PC-3 (cell line): ENCODE data around the gene NPIPA8.
"Not testable (repeated sequence)": the region's sequence is repeated elsewhere in the genome, so short reads cannot be mapped to it uniquely, and the experiment has no call there.

Experiments used
- EZH2 ChIP-seq: fragments of 300-600 bp; sonication (generic); IDR thresholded peaks from one replicate; pipeline ENCODE4 v1.6.1; 2017; ENCODE audit warnings: antibody characterized with exemption, mild to moderate bottlenecking, low read length; ENCODE audit not compliant: unreplicated experiment
- EZH2phosphoT487 ChIP-seq: fragments of 300-600 bp; sonication (generic); IDR thresholded peaks from 2 replicates; pipeline ENCODE4 v1.6.1; 2018; ENCODE audit warnings: mild to moderate bottlenecking, antibody characterized with exemption, low read length, borderline replicate concordance
- TF ChIP-seq, protein P1 (sequence below): fragments of 300-600 bp; sonication (generic); conservative IDR thresholded peaks from 2 replicates; pipeline ENCODE4 v1.5.1; 2017; ENCODE audit warnings: antibody characterized with exemption, low read depth, mild to moderate bottlenecking, low read length

DNA sequence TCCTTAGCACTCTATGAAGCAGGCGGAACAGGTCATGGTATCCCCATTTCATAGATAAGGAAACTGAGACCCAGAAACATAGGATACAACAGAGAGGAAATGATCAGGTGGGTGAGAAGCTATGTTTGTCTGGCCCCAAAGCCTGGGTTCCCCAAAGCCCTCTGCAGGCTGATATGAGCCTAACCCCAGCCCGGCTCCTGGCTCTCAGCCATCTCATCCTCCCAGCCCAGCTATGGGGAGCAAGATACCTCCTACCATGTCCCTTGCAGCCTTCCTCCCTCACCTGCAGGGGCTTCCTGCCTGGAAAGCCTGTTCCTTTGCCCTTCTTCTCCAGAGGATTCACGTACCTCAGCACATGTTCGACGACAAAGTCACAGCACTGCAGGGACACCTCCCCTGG is 30.5 kb downstream of the NPIPA8 start:
- TF ChIP-seq, protein P1, sequence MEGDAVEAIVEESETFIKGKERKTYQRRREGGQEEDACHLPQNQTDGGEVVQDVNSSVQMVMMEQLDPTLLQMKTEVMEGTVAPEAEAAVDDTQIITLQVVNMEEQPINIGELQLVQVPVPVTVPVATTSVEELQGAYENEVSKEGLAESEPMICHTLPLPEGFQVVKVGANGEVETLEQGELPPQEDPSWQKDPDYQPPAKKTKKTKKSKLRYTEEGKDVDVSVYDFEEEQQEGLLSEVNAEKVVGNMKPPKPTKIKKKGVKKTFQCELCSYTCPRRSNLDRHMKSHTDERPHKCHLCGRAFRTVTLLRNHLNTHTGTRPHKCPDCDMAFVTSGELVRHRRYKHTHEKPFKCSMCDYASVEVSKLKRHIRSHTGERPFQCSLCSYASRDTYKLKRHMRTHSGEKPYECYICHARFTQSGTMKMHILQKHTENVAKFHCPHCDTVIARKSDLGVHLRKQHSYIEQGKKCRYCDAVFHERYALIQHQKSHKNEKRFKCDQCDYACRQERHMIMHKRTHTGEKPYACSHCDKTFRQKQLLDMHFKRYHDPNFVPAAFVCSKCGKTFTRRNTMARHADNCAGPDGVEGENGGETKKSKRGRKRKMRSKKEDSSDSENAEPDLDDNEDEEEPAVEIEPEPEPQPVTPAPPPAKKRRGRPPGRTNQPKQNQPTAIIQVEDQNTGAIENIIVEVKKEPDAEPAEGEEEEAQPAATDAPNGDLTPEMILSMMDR: not testable (repeated sequence)
- not testable (repeated sequence) for TF ChIP-seq EZH2, EZH2phosphoT487
